ENCODE measurements around the gene G6PD. TPM values are rescaled to one million over a fixed set of nuclear protein-coding genes. Genes with fewer than 3 reads are reported as not detected.

The G6PD gene
- total RNA-seq, 1 experiment from 2014 or later: 72.8 TPM

GRCh38 chrX:154488336-154489075 lies 58.1 kb downstream of the G6PD start:
- Mint-ChIP-seq H3K9me3 (no peaks in the 10 kb centered on the region), H3K4me1 (peaks cover 4% of the 10 kb centered on the region; the same call in 1 of the 2 replicates), H3K27me3 (ENCODE audit: low read depth) (peaks cover 5% of the 10 kb centered on the region; the same call in 1 of the 2 replicates), H3K27ac (no peak overlapping the region), H3K36me3 (no peaks in the 10 kb centered on the region; the same call in 1 of the 2 replicates), H3K4me3 (no peak overlapping the region)
- ATAC-seq (no peak), DNase-seq (ENCODE audit: low spot score) (no peak)
- CTCF ChIA-PET: no interaction called here
- TF ChIP-seq ZNF317 (CRISPR knock-in tag; IDR thresholded peaks at IDR 0.05; ENCODE audit: borderline replicate concordance, low read depth) (no peak), PRDM15 (CRISPR knock-in tag; IDR thresholded peaks at IDR 0.05) (no peak), ERG (CRISPR knock-in tag; IDR thresholded peaks at IDR 0.05) (no peak), ZNF138 (CRISPR knock-in tag; conservative IDR thresholded peaks at IDR 0.05) (no peak), CREB1 (CRISPR knock-in tag; IDR thresholded peaks at IDR 0.05) (no peak), ZNF121 (CRISPR knock-in tag; IDR thresholded peaks at IDR 0.05) (no peak), MAX (CRISPR knock-in tag; IDR thresholded peaks at IDR 0.05) (no peak), NR3C1 (CRISPR knock-in tag; conservative IDR thresholded peaks at IDR 0.05; ENCODE audit: low read depth) (no peak), GRHL2 (CRISPR knock-in tag; IDR thresholded peaks at IDR 0.05; ENCODE audit: insufficient replicate concordance, severe bottlenecking) (no peak), SOX15 (CRISPR knock-in tag; IDR thresholded peaks at IDR 0.05) (no peak), E2F1 (CRISPR knock-in tag; IDR thresholded peaks at IDR 0.05) (no peak), FOXP1 (CRISPR knock-in tag; IDR thresholded peaks at IDR 0.05; ENCODE audit: borderline replicate concordance) (no peak), ZNF416 (CRISPR knock-in tag; IDR thresholded peaks at IDR 0.05) (no peak), TEAD4 (CRISPR knock-in tag; IDR thresholded peaks at IDR 0.05) (no peak), OVOL2 (CRISPR knock-in tag; IDR thresholded peaks at IDR 0.05; ENCODE audit: borderline replicate concordance) (no peak)
- TF ChIP-seq, protein P1, sequence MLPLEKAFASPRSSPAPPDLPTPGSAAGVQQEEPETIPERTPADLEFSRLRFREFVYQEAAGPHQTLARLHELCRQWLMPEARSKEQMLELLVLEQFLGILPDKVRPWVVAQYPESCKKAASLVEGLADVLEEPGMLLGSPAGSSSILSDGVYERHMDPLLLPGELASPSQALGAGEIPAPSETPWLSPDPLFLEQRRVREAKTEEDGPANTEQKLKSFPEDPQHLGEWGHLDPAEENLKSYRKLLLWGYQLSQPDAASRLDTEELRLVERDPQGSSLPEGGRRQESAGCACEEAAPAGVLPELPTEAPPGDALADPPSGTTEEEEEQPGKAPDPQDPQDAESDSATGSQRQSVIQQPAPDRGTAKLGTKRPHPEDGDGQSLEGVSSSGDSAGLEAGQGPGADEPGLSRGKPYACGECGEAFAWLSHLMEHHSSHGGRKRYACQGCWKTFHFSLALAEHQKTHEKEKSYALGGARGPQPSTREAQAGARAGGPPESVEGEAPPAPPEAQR (CRISPR knock-in tag; IDR thresholded peaks at IDR 0.05): no peak
- TF ChIP-seq, protein P2, sequence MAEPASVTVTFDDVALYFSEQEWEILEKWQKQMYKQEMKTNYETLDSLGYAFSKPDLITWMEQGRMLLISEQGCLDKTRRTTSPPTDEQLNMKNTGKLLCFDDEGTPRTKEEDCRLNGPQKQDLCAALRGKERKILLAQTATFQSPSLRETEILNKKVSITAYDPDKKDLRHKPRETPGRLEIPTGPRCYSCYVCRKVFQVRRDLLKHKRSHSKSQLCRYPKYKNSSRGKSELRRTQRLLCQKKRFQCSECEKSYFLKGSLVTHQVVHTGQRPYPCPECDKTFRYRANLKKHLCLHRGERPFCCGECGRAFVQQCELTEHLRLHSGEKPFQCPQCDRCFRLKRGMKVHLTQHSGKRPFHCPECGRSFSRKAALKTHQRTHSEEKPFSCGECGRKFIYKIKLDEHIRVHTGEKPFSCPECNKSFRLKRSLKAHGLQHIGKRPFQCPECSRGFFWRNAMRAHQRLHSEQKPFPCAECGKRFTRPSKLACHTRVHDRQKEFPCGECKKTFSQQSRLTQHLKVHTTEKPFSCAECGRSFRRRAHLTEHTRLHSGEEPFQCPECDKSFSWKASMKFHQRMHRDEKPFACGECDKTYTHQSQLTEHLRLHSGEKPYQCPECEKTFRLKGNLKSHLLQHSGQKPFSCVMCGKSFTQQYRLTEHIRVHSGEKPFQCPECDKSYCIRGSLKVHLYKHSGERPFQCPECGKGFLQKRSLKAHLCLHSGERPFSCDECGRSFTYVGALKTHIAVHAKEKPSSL (CRISPR knock-in tag; conservative IDR thresholded peaks at IDR 0.05): no peak
- POLR2A ChIA-PET: interaction anchor here (1.2 kb wide), 1 partner anchor 39 kb away, joined by 5 read pairs; no protein-coding TSS in a partner anchor
